ENCODE data around the gene SMARCB1. TPM values are rescaled to one million over a fixed set of nuclear protein-coding genes. Genes with fewer than 3 reads are reported as not detected.
A peak's percentile ranks its signal among the peaks of the same experiment; 100 is the strongest.

The SMARCB1 gene
- total RNA-seq, 1 donor from 2014 or later, result 105 TPM

DNA sequence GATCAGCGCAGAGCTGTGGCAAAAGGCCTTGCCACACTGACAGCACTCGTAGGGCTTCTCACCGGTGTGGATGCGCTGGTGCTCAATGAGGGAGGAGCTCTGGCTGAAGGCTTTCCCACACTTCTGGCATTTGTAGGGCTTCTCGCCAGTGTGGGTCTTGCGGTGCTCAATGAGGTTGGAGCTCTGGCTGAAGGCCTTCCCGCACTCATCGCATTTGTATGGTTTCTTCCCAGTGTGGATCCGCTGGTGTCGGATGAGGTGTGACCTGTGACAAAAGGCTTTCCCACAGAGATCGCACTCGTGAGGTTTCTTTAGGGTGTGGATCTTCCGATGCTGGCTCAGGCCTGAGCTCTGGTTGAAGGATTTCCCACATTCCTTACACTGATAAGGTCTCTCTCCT, 42.8 kb upstream of the SMARCB1 start:
- H3K9me3 Mint-ChIP-seq (ENCODE audit: unreplicated experiment), result no peaks in the 10 kb centered on the region
- DNase-seq (ENCODE audit: low spot score), result no peak
- TF ChIP-seq, protein P1, sequence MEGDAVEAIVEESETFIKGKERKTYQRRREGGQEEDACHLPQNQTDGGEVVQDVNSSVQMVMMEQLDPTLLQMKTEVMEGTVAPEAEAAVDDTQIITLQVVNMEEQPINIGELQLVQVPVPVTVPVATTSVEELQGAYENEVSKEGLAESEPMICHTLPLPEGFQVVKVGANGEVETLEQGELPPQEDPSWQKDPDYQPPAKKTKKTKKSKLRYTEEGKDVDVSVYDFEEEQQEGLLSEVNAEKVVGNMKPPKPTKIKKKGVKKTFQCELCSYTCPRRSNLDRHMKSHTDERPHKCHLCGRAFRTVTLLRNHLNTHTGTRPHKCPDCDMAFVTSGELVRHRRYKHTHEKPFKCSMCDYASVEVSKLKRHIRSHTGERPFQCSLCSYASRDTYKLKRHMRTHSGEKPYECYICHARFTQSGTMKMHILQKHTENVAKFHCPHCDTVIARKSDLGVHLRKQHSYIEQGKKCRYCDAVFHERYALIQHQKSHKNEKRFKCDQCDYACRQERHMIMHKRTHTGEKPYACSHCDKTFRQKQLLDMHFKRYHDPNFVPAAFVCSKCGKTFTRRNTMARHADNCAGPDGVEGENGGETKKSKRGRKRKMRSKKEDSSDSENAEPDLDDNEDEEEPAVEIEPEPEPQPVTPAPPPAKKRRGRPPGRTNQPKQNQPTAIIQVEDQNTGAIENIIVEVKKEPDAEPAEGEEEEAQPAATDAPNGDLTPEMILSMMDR (IDR thresholded peaks at IDR 0.05; ENCODE audit: unreplicated experiment), result no peak
- H3K4me3 Mint-ChIP-seq (ENCODE audit: unreplicated experiment), result peak overlapping the region; percentile 72
- H3K27me3 Mint-ChIP-seq (ENCODE audit: unreplicated experiment), result peaks cover 3% of the 10 kb centered on the region
- H3K4me1 Mint-ChIP-seq (ENCODE audit: unreplicated experiment), result peaks cover 3% of the 10 kb centered on the region
- peaks cover 26% of the 10 kb centered on the region for H3K36me3 Mint-ChIP-seq (ENCODE audit: low read depth, unreplicated experiment)
- H3K27ac Mint-ChIP-seq (ENCODE audit: unreplicated experiment), result no peak overlapping the region

DNA sequence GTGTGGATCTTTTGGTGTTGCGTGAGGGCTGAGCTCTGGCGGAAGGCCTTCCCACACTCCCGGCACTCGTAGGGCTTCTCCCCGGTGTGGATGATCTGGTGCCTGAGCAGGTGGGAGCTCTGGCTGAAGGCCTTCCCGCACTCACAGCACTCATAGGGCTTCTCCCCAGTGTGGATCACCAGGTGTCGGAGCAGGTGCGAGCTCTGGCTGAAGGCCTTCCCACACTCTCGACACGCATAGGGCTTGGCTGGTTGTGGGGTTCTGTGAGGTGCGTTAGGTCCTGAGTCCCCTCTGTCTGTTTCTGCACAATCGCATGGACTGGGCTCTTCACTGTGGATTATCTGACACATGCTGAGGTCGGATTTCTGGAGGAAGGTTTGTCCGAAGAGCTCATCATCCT, 42.3 kb upstream of the SMARCB1 start:
- Mint-ChIP-seq H3K9me3 (ENCODE audit: unreplicated experiment) (no peaks in the 10 kb centered on the region), H3K4me3 (ENCODE audit: unreplicated experiment) (peak overlapping the region; percentile 72), H3K27ac (ENCODE audit: unreplicated experiment) (no peak overlapping the region), H3K4me1 (ENCODE audit: unreplicated experiment) (peaks cover 3% of the 10 kb centered on the region), H3K27me3 (ENCODE audit: unreplicated experiment) (peaks cover 3% of the 10 kb centered on the region), H3K36me3 (ENCODE audit: low read depth, unreplicated experiment) (peaks cover 26% of the 10 kb centered on the region)
- DNase-seq (ENCODE audit: low spot score), result no peak
- TF ChIP-seq, protein P1 (IDR thresholded peaks at IDR 0.05; ENCODE audit: unreplicated experiment), result no peak

DNA sequence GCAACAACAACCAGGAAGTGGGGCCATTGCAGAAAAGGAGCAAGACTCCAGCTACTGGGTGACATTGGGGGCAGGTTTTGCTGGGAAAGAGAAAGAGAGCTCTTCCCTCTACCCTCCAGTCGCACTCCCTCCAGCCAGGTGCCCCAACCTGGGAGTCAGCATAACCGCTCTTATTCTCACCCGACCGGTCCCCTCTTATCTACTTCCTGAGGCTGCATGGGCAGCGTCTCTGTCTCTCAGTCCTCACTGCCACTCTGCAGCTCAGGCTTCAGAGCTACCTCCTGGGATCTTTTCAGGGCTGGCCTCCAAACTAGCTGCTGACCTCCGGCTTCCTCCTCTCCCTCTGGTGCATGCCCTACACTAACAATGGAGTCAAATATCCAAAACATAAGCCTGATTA, 41.0 kb upstream of the SMARCB1 start:
- TF ChIP-seq, protein P1 (IDR thresholded peaks at IDR 0.05; ENCODE audit: unreplicated experiment), result no peak
- H3K36me3 Mint-ChIP-seq (ENCODE audit: low read depth, unreplicated experiment), result peaks cover 26% of the 10 kb centered on the region
- H3K27ac Mint-ChIP-seq (ENCODE audit: unreplicated experiment), result no peak overlapping the region
- no peak for DNase-seq (ENCODE audit: low spot score)
- H3K9me3 Mint-ChIP-seq (ENCODE audit: unreplicated experiment), result no peaks in the 10 kb centered on the region
- H3K4me1 Mint-ChIP-seq (ENCODE audit: unreplicated experiment), result peaks cover 14% of the 10 kb centered on the region
- no peak overlapping the region for H3K4me3 Mint-ChIP-seq (ENCODE audit: unreplicated experiment)
- peaks cover 4% of the 10 kb centered on the region for H3K27me3 Mint-ChIP-seq (ENCODE audit: unreplicated experiment)

DNA sequence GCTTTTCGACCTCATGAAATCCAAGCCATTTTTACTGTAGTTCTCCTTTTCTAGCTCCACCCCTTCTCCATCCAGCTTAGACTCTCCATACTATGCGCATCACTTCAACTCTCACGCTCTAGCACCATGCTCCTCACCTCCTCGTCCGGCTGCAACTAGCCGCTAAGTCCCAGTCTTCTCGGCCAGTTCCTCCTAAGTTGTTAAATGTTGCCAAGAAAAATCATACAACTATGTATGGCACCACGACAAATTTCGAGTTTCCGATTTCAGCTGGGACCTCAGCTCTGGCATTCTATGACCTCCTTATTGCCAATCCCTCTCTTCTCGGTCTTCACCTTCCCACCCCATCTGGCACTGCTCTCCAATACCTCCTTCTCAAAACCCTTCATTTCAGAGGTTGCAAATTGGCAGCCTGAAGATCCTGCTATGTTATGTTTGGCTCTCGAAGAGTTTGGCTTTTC, 36.9 kb upstream of the SMARCB1 start:
- DNase-seq (ENCODE audit: low spot score), result no peak
- peaks cover 10% of the 10 kb centered on the region for H3K36me3 Mint-ChIP-seq (ENCODE audit: low read depth, unreplicated experiment)
- no peak overlapping the region for H3K27ac Mint-ChIP-seq (ENCODE audit: unreplicated experiment)

DNA sequence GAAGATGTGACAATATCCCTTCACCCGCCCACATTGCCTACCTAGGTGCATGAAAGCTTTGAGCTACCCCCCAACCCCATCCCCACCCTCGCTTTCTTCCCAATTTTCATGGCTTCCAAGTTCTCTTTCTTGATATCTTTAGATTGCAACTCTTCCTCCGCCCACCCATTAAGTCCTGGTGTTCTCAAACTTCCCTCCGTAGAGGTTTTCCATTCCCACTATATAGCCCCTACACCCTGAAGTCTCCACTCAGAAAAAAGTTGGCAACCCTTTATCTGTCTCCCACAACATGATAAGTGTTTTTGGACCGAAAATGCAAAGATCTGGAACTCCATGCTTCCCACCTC, 36.4 kb upstream of the SMARCB1 start:
- H3K27ac Mint-ChIP-seq (ENCODE audit: unreplicated experiment), result no peak overlapping the region
- no peaks in the 10 kb centered on the region for H3K9me3 Mint-ChIP-seq (ENCODE audit: unreplicated experiment)
- no peak for DNase-seq (ENCODE audit: low spot score)
- TF ChIP-seq, protein P1 (IDR thresholded peaks at IDR 0.05; ENCODE audit: unreplicated experiment), result no peak
- peak overlapping the region; percentile 89 for H3K4me3 Mint-ChIP-seq (ENCODE audit: unreplicated experiment)
- H3K4me1 Mint-ChIP-seq (ENCODE audit: unreplicated experiment), result peaks cover 14% of the 10 kb centered on the region
- peaks cover 4% of the 10 kb centered on the region for H3K27me3 Mint-ChIP-seq (ENCODE audit: unreplicated experiment)
- peaks cover 5% of the 10 kb centered on the region for H3K36me3 Mint-ChIP-seq (ENCODE audit: low read depth, unreplicated experiment)

More for the DNA sequence above, 36.9 kb upstream of the SMARCB1 start:
- H3K4me3 Mint-ChIP-seq (ENCODE audit: unreplicated experiment), result peak overlapping the region; percentile 89
- TF ChIP-seq, protein P1 (IDR thresholded peaks at IDR 0.05; ENCODE audit: unreplicated experiment), result no peak
- H3K4me1 Mint-ChIP-seq (ENCODE audit: unreplicated experiment), result peaks cover 14% of the 10 kb centered on the region
- peaks cover 4% of the 10 kb centered on the region for H3K27me3 Mint-ChIP-seq (ENCODE audit: unreplicated experiment)
- H3K9me3 Mint-ChIP-seq (ENCODE audit: unreplicated experiment), result no peaks in the 10 kb centered on the region

Measured in endothelial cell (in vitro differentiated cells).